Fibroblast of mammary gland (primary cell): Measurements from ENCODE around the gene NEURL2.

Experiments
- DNase-seq: peaks from one replicate; pipeline ENCODE4 v3.0.0-alpha.2; 2010; ENCODE audit warnings: low read depth
- H3K4me3 ChIP-seq: 2 replicates; pipeline ENCODE4 v1.5.1; 2011; ENCODE audit warnings: low read depth, mild to moderate bottlenecking, low read length, moderate library complexity; ENCODE audit not compliant: control insufficient read depth
- TF ChIP-seq, protein P1 (sequence below): conservative IDR thresholded peaks from 2 replicates; pipeline ENCODE4 v1.5.1; 2011; ENCODE audit warnings: low read depth, low read length, inconsistent platforms; ENCODE audit not compliant: control insufficient read depth, insufficient read depth

The NEURL2 gene

DNA sequence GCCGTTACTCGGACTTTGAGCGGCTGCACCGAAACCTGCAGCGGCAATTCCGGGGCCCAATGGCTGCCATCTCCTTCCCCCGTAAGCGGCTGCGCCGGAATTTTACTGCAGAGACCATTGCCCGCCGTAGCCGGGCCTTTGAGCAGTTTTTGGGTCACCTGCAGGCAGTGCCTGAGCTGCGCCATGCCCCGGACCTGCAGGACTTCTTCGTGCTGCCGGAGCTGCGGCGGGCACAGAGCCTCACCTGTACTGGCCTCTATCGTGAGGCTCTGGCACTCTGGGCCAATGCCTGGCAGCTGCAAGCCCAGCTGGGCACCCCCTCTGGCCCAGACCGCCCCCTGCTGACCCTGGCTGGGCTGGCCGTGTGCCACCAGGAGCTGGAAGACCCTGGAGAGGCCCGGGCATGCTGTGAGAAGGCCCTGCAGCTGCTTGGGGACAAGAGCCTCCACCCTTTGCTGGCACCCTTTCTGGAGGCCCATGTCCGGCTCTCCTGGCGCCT, 50.3 kb downstream of the NEURL2 start:
- TF ChIP-seq, protein P1, sequence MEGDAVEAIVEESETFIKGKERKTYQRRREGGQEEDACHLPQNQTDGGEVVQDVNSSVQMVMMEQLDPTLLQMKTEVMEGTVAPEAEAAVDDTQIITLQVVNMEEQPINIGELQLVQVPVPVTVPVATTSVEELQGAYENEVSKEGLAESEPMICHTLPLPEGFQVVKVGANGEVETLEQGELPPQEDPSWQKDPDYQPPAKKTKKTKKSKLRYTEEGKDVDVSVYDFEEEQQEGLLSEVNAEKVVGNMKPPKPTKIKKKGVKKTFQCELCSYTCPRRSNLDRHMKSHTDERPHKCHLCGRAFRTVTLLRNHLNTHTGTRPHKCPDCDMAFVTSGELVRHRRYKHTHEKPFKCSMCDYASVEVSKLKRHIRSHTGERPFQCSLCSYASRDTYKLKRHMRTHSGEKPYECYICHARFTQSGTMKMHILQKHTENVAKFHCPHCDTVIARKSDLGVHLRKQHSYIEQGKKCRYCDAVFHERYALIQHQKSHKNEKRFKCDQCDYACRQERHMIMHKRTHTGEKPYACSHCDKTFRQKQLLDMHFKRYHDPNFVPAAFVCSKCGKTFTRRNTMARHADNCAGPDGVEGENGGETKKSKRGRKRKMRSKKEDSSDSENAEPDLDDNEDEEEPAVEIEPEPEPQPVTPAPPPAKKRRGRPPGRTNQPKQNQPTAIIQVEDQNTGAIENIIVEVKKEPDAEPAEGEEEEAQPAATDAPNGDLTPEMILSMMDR, result no peak
- no peak overlapping the region for H3K4me3 ChIP-seq
- DNase-seq, result no peak
